ENCODE results near the gene SORT1. TPM values are rescaled to one million over a fixed set of nuclear protein-coding genes. Genes with fewer than 3 reads are reported as not detected.

The SORT1 gene
- polyA plus RNA-seq, 3 donors, result 21.3 to 41.1 (median 35.3) TPM

GRCh38 chr1:109356505-109356904, 41.2 kb downstream of the SORT1 start:
- no peaks in the 10 kb centered on the region for H3K9me3 ChIP-seq (replicated peaks in 1 of 2; ENCODE audit: control insufficient read depth in 1 of 2, insufficient read depth in 1 of 2, low read length in 2 of 2)
- Mint-ChIP-seq H3K36me3 (peaks cover 47 to 56% of the 10 kb centered on the region in 2 donors), H3K27ac (no peak overlapping the region), H3K9me3 (peaks cover 0 to 2% (median 0%) of the 10 kb centered on the region in 7 donors), H3K4me1 (peaks cover 14% of the 10 kb centered on the region), H3K4me3 (no peak overlapping the region), H3K27me3 (ENCODE audit: low read depth in 3 of 3) (peaks cover 0 to 2% (median 2%) of the 10 kb centered on the region in 3 donors)
- H3K4me1 ChIP-seq (ENCODE audit: control insufficient read depth in 1 of 2, insufficient read depth in 2 of 2, low read length in 2 of 2), result peaks cover 16% of the 10 kb centered on the region in 2 donors
- no peak overlapping the region for H2AFZ ChIP-seq (ENCODE audit: insufficient read depth, low read depth, low read length, poor library complexity, severe bottlenecking)
- no peaks in the 10 kb centered on the region for H3K79me2 ChIP-seq (ENCODE audit: insufficient read depth, low read length)
- H3K4me2 ChIP-seq (replicated peaks; ENCODE audit: extremely low read depth, low read length, poor library complexity, severe bottlenecking), result no peak overlapping the region
- no peak overlapping the region for H3K27ac ChIP-seq (ENCODE audit: low read depth in 1 of 2, low read length in 2 of 2)
- peaks cover 7% of the 10 kb centered on the region for H4K20me1 ChIP-seq (ENCODE audit: insufficient read depth, low read length)
- no peak overlapping the region for H3K4me3 ChIP-seq (replicated peaks in 1 of 3; ENCODE audit: low read depth in 2 of 3, low read length in 3 of 3)
- H3K27me3 ChIP-seq (ENCODE audit: control insufficient read depth in 2 of 2, insufficient read depth in 2 of 2, low read length in 2 of 2), result no peaks in the 10 kb centered on the region
- DNase-seq, result no peak
- 100% methylated on average over 1 of the region's 1 CpG for WGBS (ENCODE audit: insufficient coverage)
- H3K9ac ChIP-seq (ENCODE audit: insufficient read depth, low read length, poor library complexity, severe bottlenecking), result no peak overlapping the region
- intact Hi-C loops (cut with micrococcal nuclease), result no loop called here
- TF ChIP-seq, protein P1, sequence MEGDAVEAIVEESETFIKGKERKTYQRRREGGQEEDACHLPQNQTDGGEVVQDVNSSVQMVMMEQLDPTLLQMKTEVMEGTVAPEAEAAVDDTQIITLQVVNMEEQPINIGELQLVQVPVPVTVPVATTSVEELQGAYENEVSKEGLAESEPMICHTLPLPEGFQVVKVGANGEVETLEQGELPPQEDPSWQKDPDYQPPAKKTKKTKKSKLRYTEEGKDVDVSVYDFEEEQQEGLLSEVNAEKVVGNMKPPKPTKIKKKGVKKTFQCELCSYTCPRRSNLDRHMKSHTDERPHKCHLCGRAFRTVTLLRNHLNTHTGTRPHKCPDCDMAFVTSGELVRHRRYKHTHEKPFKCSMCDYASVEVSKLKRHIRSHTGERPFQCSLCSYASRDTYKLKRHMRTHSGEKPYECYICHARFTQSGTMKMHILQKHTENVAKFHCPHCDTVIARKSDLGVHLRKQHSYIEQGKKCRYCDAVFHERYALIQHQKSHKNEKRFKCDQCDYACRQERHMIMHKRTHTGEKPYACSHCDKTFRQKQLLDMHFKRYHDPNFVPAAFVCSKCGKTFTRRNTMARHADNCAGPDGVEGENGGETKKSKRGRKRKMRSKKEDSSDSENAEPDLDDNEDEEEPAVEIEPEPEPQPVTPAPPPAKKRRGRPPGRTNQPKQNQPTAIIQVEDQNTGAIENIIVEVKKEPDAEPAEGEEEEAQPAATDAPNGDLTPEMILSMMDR (IDR thresholded peaks at IDR 0.05), result no peak
- H3K36me3 ChIP-seq (replicated peaks in 1 of 2; ENCODE audit: control insufficient read depth in 1 of 2, insufficient read depth in 2 of 2, low read length in 2 of 2), result peaks cover 32 to 65% of the 10 kb centered on the region in 2 donors

- intact Hi-C loops (cut with micrococcal nuclease), result no loop called here
- Histone ChIP-seq H3K4me2 (replicated peaks; ENCODE audit: extremely low read depth, low read length, poor library complexity, severe bottlenecking) (no peak overlapping the region), H3K9ac (ENCODE audit: insufficient read depth, low read length, poor library complexity, severe bottlenecking) (no peak overlapping the region), H2AFZ (ENCODE audit: insufficient read depth, low read depth, low read length, poor library complexity, severe bottlenecking) (no peak overlapping the region), H3K79me2 (ENCODE audit: insufficient read depth, low read length) (no peaks in the 10 kb centered on the region), H3K27ac (ENCODE audit: low read depth in 1 of 2, low read length in 2 of 2) (no peak overlapping the region), H4K20me1 (ENCODE audit: insufficient read depth, low read length) (peaks cover 3% of the 10 kb centered on the region), H3K9me3 (replicated peaks in 1 of 2; ENCODE audit: control insufficient read depth in 1 of 2, insufficient read depth in 1 of 2, low read length in 2 of 2) (no peaks in the 10 kb centered on the region), H3K27me3 (ENCODE audit: control insufficient read depth in 2 of 2, insufficient read depth in 2 of 2, low read length in 2 of 2) (no peaks in the 10 kb centered on the region), H3K4me3 (replicated peaks in 1 of 3; ENCODE audit: low read depth in 2 of 3, low read length in 3 of 3) (no peak overlapping the region), H3K36me3 (replicated peaks in 1 of 2; ENCODE audit: control insufficient read depth in 1 of 2, insufficient read depth in 2 of 2, low read length in 2 of 2) (peaks cover 47 to 81% of the 10 kb centered on the region in 2 donors), H3K4me1 (ENCODE audit: control insufficient read depth in 1 of 2, insufficient read depth in 2 of 2, low read length in 2 of 2) (peaks cover under 1% of the 10 kb centered on the region in 2 donors)
- WGBS (ENCODE audit: insufficient coverage), result no CpG with 5 or more reads among the region's 3 CpGs
- Mint-ChIP-seq H3K4me1 (no peaks in the 10 kb centered on the region), H3K27ac (no peak overlapping the region), H3K27me3 (ENCODE audit: low read depth in 3 of 3) (peaks cover 0 to 3% (median 2%) of the 10 kb centered on the region in 3 donors), H3K36me3 (peaks cover 61 to 72% of the 10 kb centered on the region in 2 donors), H3K9me3 (peaks cover 0 to 2% (median 0%) of the 10 kb centered on the region in 7 donors), H3K4me3 (no peak overlapping the region)
- TF ChIP-seq, protein P1 (IDR thresholded peaks at IDR 0.05), result no peak
- no peak for DNase-seq
Measured at GRCh38 chr1:109354929-109355328, 42.8 kb downstream of the SORT1 start.
